ENCODE measurements around the gene RNASE3.
"Not testable (repeated sequence)": the region's sequence is repeated elsewhere in the genome, so short reads cannot be mapped to it uniquely, and the experiment has no call there.

RNASE3 gene

DNA sequence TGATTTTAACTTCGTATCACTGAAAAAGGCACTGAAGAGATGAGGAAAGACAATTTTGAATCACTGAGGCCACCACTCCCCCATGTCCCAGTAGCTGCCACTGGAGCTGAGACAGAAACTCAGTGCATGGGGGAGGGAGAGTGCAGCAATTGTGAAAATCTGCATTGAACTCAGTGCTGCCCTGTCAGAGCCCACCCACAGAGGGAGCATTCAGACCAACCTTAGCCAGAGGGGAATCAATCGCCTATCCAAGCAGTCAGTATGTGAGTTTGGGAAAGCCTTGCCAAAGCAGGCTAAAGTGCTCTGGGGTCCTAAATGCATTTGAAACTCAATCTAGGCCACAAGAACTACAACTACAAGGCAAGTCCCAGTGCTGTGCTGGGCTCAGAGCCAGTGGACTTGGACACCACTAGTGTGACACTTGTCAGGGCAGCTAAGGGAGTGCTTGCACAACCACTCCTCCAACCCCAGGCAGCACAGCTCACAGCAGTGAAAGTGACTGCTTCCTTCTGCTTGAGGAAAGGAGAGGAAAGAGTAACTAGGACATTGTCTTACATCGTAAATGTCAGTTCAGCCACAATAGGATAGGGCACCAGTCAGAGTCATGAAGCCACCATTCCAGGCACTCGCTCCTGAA is 13.3 kb downstream of the RNASE3 start:
- no peak overlapping the region for H3K27ac ChIP-seq
- TF ChIP-seq, protein P1, sequence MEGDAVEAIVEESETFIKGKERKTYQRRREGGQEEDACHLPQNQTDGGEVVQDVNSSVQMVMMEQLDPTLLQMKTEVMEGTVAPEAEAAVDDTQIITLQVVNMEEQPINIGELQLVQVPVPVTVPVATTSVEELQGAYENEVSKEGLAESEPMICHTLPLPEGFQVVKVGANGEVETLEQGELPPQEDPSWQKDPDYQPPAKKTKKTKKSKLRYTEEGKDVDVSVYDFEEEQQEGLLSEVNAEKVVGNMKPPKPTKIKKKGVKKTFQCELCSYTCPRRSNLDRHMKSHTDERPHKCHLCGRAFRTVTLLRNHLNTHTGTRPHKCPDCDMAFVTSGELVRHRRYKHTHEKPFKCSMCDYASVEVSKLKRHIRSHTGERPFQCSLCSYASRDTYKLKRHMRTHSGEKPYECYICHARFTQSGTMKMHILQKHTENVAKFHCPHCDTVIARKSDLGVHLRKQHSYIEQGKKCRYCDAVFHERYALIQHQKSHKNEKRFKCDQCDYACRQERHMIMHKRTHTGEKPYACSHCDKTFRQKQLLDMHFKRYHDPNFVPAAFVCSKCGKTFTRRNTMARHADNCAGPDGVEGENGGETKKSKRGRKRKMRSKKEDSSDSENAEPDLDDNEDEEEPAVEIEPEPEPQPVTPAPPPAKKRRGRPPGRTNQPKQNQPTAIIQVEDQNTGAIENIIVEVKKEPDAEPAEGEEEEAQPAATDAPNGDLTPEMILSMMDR (conservative IDR thresholded peaks at IDR 0.05) = no peak

DNA sequence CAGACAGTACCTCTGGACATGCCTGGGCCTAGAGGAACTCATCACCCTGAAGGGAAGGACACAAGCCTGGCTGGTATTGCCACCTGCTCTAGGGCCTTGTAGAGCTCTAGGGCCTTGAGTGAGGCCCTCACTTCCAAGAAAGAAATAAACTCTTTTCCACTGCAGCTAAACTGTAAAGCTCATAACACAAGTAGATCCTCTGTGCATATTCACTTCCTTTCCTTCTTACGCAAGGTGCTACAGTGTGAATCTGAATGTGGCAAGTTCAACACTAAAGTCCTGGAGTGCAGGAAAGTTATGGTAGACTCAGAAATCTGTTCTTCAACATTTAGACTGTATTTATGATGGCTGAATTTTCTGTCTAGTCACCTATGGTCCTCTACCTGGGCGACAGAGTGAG is 14.5 kb downstream of the RNASE3 start:
- TF ChIP-seq, protein P1 (conservative IDR thresholded peaks at IDR 0.05) = no peak
- no peak overlapping the region for H3K27ac ChIP-seq

DNA sequence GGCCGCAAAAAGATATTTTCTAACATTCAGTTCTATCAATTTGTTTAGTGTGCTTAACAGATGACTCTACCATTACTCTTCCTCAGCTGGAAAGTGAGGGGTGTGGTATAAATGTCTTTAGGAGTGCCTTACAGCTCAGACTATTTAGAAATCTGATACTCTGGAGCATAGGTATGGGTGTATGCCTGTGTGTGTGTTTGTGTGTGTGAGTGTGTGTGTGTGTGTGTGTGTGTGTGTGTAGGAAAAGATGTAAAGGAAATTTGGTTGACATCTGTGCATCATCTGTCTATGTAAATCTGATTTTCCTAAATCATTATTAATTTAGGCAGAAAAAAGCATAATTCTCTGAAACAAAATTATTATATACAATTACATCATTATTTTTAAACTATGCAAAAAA is 16.0 kb downstream of the RNASE3 start:
- TF ChIP-seq, protein P1 (conservative IDR thresholded peaks at IDR 0.05) = no peak
- H3K27ac ChIP-seq = no peak overlapping the region

DNA sequence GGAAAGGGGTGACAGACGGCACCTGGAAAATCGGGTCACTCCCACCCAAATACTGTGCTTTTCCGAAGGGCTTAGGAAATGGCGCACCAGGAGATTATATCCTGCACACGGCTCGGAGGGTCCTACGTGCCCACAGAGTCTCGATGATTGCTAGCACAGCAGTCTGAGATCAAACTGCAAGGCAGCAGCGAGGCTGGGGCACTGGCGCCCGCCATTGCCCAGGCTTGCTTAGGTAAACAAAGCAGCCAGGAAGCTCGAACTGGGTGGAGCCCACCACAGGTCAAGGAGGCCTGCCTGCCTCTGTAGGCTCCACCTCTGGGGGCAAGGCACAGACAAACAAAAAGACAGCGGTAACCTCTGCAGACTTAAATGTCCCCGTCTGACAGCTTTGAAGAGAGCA is 19.6 kb downstream of the RNASE3 start:
- H3K27ac ChIP-seq = not testable (repeated sequence)

DNA sequence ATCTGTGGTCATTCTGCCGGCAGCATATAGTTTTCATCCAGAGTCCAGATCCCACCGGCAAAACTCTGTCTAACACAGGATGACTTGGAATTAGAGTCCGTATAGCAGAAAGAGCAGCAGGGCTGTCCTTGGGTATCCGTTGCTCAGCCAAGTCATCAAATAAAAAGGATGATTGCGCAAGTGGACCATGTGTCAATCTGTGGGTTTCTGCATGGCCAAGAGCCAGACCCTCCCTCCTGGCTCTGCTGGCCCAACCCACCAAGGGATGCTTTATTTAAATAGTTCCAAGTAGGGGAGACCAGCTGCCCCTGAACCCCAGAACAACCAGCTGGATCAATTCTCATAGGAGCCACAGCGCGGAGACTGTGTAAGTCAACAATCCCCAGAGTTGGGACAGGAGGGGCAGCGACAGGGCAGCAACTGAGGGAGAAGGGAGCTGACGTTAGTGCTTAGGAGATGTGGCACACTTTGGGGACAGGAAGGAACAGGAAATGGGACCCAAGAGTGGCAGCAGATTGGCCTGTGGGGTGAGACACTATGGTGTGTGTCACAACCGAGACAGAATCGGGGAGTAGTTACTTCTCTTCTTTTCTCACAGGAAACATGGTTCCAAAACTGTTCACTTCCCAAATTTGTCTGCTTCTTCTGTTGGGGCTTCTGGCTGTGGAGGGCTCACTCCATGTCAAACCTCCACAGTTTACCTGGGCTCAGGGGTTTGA is 28.0 kb downstream of the RNASE3 start:
- not testable (repeated sequence) for H3K27ac ChIP-seq

DNA sequence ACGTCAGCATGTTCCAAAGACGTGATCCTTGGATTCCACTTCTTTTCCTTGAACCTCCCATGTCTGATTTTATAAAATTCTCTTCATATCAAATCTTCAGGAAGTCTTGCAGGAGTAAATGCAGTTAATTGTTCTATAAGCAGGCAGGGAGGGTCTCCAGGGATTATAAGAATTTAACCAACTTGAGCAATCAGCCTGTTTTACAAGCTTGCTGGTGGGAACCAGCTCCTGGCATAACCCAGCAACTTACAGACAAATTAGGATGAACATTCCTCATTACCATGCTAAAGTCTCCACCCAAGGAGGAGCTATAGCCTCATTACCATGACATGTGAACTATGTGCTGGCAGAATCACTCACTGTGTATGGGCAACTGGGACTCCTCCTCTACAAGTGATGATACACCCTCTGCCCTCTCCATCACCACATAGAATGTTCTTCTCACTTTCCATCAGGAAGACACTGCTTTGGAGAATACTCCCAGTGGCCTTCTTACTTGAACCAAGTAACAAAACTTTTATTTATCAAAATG is 32.6 kb downstream of the RNASE3 start:
- not testable (repeated sequence) for H3K27ac ChIP-seq

DNA sequence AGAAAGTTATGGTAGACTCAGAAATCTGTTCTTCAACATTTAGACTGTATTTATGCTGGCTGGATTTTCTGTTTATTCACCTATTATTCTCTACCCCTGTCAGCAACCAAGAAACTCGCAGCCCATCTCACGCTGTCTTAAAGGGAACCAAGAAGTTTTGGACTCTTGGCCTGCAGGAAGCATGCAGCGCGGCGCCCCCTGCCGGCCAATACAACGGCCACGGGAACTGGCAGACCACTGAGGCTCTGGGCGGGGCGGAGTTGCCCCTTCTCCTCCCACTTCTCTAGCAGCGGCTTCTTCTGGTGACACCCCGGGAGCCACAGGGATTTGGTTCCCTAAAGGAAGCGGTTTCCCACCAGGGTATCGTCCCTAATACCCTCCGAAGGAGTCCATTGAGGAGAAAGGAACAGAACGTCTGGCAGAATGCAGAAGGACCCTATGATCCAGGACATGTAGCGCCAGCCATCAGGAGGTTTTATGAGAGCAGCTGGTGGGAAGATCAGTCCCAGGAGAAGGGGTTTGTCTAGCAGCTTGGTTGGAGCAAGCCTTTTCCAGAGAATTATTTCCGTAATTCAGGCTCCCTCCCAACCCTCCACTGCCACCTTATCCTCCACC is 43.1 kb downstream of the RNASE3 start:
- no peak overlapping the region for H3K27ac ChIP-seq
- TF ChIP-seq, protein P1 (conservative IDR thresholded peaks at IDR 0.05) = 0 out of 2 replicates have a peak, but pooled peaks have one; percentile 8

DNA sequence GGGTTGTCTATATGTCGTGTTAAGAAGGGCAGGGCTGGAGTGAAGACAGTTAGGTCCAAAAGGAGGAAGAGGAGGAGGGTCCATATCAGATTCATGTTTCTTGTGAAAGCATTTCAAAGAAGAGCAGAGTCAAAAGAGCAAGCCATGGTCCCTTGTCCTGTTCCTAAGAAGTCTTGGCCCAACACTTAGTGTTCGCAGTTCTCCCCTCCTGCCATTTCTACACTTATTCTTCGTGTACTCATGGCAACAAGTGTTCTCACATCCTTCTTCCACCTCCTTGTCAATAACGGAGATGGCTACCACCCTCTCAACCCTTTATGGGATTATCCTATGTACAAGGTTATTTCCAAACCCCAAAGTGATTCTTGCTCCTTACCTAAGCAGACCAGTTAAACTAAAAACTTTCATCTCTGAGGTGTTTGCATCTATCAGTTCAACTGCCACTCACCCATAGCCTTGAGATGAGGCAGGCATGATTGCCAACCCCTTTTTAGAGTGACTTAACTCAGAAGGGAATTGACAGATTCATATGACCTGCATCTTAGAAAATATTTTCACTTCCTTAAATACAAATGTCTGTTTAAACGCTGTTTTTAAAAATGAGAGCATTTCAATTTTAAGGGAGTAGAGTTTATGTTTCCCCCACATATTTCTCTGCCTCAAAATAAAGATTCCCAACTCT is 44.3 kb downstream of the RNASE3 start:
- TF ChIP-seq, protein P1 (conservative IDR thresholded peaks at IDR 0.05) = no peak

More for the DNA sequence above, 44.3 kb downstream of the RNASE3 start:
- H3K27ac ChIP-seq = no peak overlapping the region

Measured in VCaP (cell line).